GM12878 (cell line): ENCODE results near the gene WNK1. TPM values are rescaled to one million over a fixed set of nuclear protein-coding genes. Genes with fewer than 3 reads are reported as not detected.
A peak's percentile ranks its signal among the peaks of the same experiment; 100 is the strongest.

Experiments used
- ATAC-seq: fragments of 200-7000 bp; cut with Tn5 transposase; 3 replicates; pipeline ENCODE4 v1.9.1; 2020; ENCODE audit warnings: mild to moderate bottlenecking, moderate library complexity
- BruUV-seq: library from RNA; stranded (reverse); fragments of 400-500 nt; replicated peaks from 2 replicates; lab custom pipeline; 2021; lab: Mats Ljungman, UMichigan
- CTCF ChIA-PET: fragments of 300-600 bp; sonication (Branson Sonifier 250); formaldehyde crosslinking; extraction: SDS; loops from one replicate; lab custom pipeline; 2021; ENCODE audit warnings: inconsistent platforms; lab: Yijun Ruan, JAX
- POLR2A ChIA-PET: fragments of 350-600 bp; formaldehyde crosslinking; extraction: SDS; loops from one replicate; lab custom pipeline; 2021; ENCODE audit warnings: inconsistent platforms; lab: Charles Lee
- RAD21 ChIA-PET: fragments of 300-600 bp; sonication (Branson Sonifier 250); formaldehyde crosslinking; loops from one replicate; lab custom pipeline; 2023; ENCODE audit warnings: antibody characterized with exemption; ENCODE audit not compliant: unreplicated experiment; lab: Charles Lee
- SMC1A ChIA-PET: fragments of 300-600 bp; sonication (Branson Sonifier 250); formaldehyde crosslinking; loops from one replicate; lab custom pipeline; 2023; ENCODE audit not compliant: unreplicated experiment, uncharacterized antibody; lab: Charles Lee
- DNase-seq: peaks from one replicate; pipeline ENCODE4 v3.0.0-alpha.2; 2011; ENCODE audit warnings: low read depth, low spot score
- FAIRE-seq: peaks from 3 replicates; lab custom pipeline; 2011; peaks lifted over from hg19 to GRCh38; lab: Jason Lieb, UNC
- H2AFZ ChIP-seq: 2 replicates; pipeline ENCODE4 v1.6.0; 2011; ENCODE audit warnings: low read depth, low read length, control low read depth; ENCODE audit not compliant: control insufficient read depth
- H3K27ac ChIP-seq: 2 replicates; pipeline ENCODE4 v1.5.1; 2011; ENCODE audit warnings: control low read depth; ENCODE audit not compliant: control insufficient read depth, insufficient read depth
- H3K27me3 ChIP-seq, 2 experiments: replicated peaks in 1 of 2; 2 replicates each; pipeline versions ENCODE4 v1.6.0 to v1.6.1; 2011; ENCODE audit warnings: low read length in 1 of 2; ENCODE audit not compliant: control insufficient read depth in 2 of 2, insufficient read depth in 2 of 2
- H3K36me3 ChIP-seq, 2 experiments: 2 replicates each; pipeline ENCODE4 v1.5.1; 2011; ENCODE audit warnings: low read length in 1 of 2; ENCODE audit not compliant: control insufficient read depth in 2 of 2, insufficient read depth in 2 of 2
- H3K4me1 ChIP-seq: 2 replicates; pipeline ENCODE4 v1.6.1; 2011; ENCODE audit warnings: mild to moderate bottlenecking, low read length, moderate library complexity, mixed read lengths; ENCODE audit not compliant: control insufficient read depth, insufficient read depth
- H3K4me2 ChIP-seq: 2 replicates; pipeline ENCODE4 v1.6.0; 2011; ENCODE audit warnings: control low read depth; ENCODE audit not compliant: control insufficient read depth, insufficient read depth
- H3K4me3 ChIP-seq: fragments of 200-600 bp; sonication (generic); 2 replicates; pipeline ENCODE4 v1.5.1; 2016
- H3K79me2 ChIP-seq: 2 replicates; pipeline ENCODE4 v1.6.0; 2011; ENCODE audit warnings: low read length; ENCODE audit not compliant: control insufficient read depth, insufficient read depth
- H3K9ac ChIP-seq: 2 replicates; pipeline ENCODE4 v1.8.0; 2011; ENCODE audit warnings: low read length, control low read depth, mixed read lengths; ENCODE audit not compliant: control insufficient read depth, insufficient read depth
- H3K9me3 ChIP-seq: replicated peaks from 3 replicates; pipeline ENCODE4 v1.5.1; 2011; ENCODE audit warnings: mild to moderate bottlenecking, low read length; ENCODE audit not compliant: control insufficient read depth, insufficient read depth
- H4K20me1 ChIP-seq: 2 replicates; pipeline ENCODE4 v1.6.0; 2011; ENCODE audit not compliant: control insufficient read depth, insufficient read depth
- ATF7 ChIP-seq: fragments of 450-650 bp; IDR thresholded peaks from 2 replicates; pipeline ENCODE4 v1.6.1; 2016; ENCODE audit warnings: low read depth, mild to moderate bottlenecking
- CBX3 ChIP-seq: fragments of 200-600 bp; sonication (generic); IDR thresholded peaks from 2 replicates; pipeline ENCODE4 v1.6.1; 2016; ENCODE audit warnings: low read depth, borderline replicate concordance
- CHD1 ChIP-seq: IDR thresholded peaks from 2 replicates; pipeline ENCODE4 v1.6.1; 2012; ENCODE audit warnings: low read depth, low read length, improper control_type of control experiment
- ETV6 ChIP-seq, 2 experiments: fragments of 450-650 bp in 1 of 2; IDR thresholded peaks in 1 of 2; conservative IDR thresholded peaks in 1 of 2; 2 replicates each; pipeline ENCODE4 v1.6.1; 2014; ENCODE audit warnings: antibody characterized with exemption in 1 of 2, borderline replicate concordance in 1 of 2, low read depth in 1 of 2, mild to moderate bottlenecking in 1 of 2, moderate library complexity in 1 of 2
- KAT2A ChIP-seq: conservative IDR thresholded peaks from 2 replicates; pipeline ENCODE4 v1.6.1; 2011; ENCODE audit warnings: low read depth, low read length; ENCODE audit not compliant: control insufficient read depth
- MEF2A ChIP-seq: IDR thresholded peaks from 2 replicates; pipeline ENCODE4 v1.6.1; 2011; ENCODE audit warnings: low read depth, mild to moderate bottlenecking, low read length, moderate library complexity; ENCODE audit not compliant: insufficient read depth
- MTA2 ChIP-seq: fragments of 450-650 bp; IDR thresholded peaks from 2 replicates; pipeline ENCODE4 v1.6.1; 2016; ENCODE audit warnings: low read depth, mild to moderate bottlenecking, moderate library complexity
- MXI1 ChIP-seq: fragments of 150-350 bp; IDR thresholded peaks from 2 replicates; pipeline ENCODE4 v1.6.1; 2011; ENCODE audit warnings: low read depth, mild to moderate bottlenecking, inconsistent platforms, low read length, improper control_type of control experiment
- MYB ChIP-seq: fragments of 150-350 bp; IDR thresholded peaks from 2 replicates; pipeline ENCODE4 v1.6.1; 2014; ENCODE audit warnings: mild to moderate bottlenecking, low read depth, low read length, borderline replicate concordance
- MYC ChIP-seq: IDR thresholded peaks from 2 replicates; pipeline ENCODE4 v1.6.1; 2011; ENCODE audit warnings: mild to moderate bottlenecking, low read length, moderate library complexity, inconsistent platforms; ENCODE audit not compliant: insufficient read depth, insufficient replicate concordance, insufficient read length, severe bottlenecking
- NKRF ChIP-seq: fragments of 450-650 bp; conservative IDR thresholded peaks from 2 replicates; pipeline ENCODE4 v1.6.1; 2017; ENCODE audit warnings: mild to moderate bottlenecking, moderate library complexity
- NR2C2 ChIP-seq: IDR thresholded peaks from 2 replicates; pipeline ENCODE4 v1.6.1; 2011; ENCODE audit warnings: borderline replicate concordance, low read depth; ENCODE audit not compliant: control insufficient read depth, insufficient read length
- PAX8 ChIP-seq: fragments of 450-650 bp; IDR thresholded peaks from 2 replicates; pipeline ENCODE4 v1.6.1; 2017; ENCODE audit warnings: mild to moderate bottlenecking, moderate library complexity
- RB1 ChIP-seq: fragments of 450-650 bp; formaldehyde crosslinking; IDR thresholded peaks from 2 replicates; pipeline ENCODE4 v1.6.1; 2017; ENCODE audit warnings: mild to moderate bottlenecking, borderline replicate concordance
- SIN3A ChIP-seq: IDR thresholded peaks from 2 replicates; pipeline ENCODE4 v1.6.1; 2012; ENCODE audit warnings: low read depth, low read length, improper control_type of control experiment
- STAT3 ChIP-seq: IDR thresholded peaks from 2 replicates; pipeline ENCODE4 v1.6.1; 2011; ENCODE audit warnings: low read depth, low read length, improper control_type of control experiment
- SUZ12 ChIP-seq: fragments of 200-600 bp; sonication (generic); IDR thresholded peaks from one replicate; pipeline ENCODE4 v1.6.1; 2018; ENCODE audit warnings: antibody characterized with exemption, mild to moderate bottlenecking; ENCODE audit not compliant: unreplicated experiment
- TARDBP ChIP-seq: IDR thresholded peaks from 2 replicates; pipeline ENCODE4 v1.6.1; 2016; ENCODE audit warnings: borderline replicate concordance
- ZNF24 ChIP-seq: fragments of 450-650 bp; IDR thresholded peaks from 2 replicates; pipeline ENCODE4 v1.6.1; 2017; ENCODE audit warnings: antibody characterized with exemption, mild to moderate bottlenecking
- WGBS: methylation state at CpG from one replicate; pipeline ENCODE4 v1.1.6; 2016; ENCODE audit warnings: low lambda C conversion rate; ENCODE audit not compliant: insufficient replicate concordance, insufficient coverage; ENCODE audit errors: missing lambda C conversion rate; 5-methylcytosine and 5-hydroxymethylcytosine counted together
- in situ Hi-C: fragments of 300-500 bp; cut with MboI; formaldehyde crosslinking; loops from 9 replicates; pipeline ENCODE4 v1.14.3; 2018; ENCODE audit warnings: mixed read lengths
- intact Hi-C: fragments of 100-400 bp; cut with micrococcal nuclease; formaldehyde crosslinking; loops from one replicate; pipeline ENCODE4 v1.14.2; 2022; ENCODE audit not compliant: unreplicated experiment
- polyA plus RNA-seq, 11 experiments: library from polyadenylated mRNA; depleted of rRNA in 4 of 11; unstranded in 6 of 11; stranded (reverse) in 5 of 11; fragments of >200 nt; fragmentation: Nextera tagmentation in 4 of 11; fragmentation: Illumina TruSeq in 1 of 11; extraction: Ambion mirVana in 4 of 11; extraction: Trizol in 1 of 11; gene quantifications; 1 replicate in 1 of 11; 2 replicates in 10 of 11; pipeline versions ENCODE4 v1.2.1 to v1.2.3, GENCODE V29; 2011 to 2016; ENCODE audit warnings: inconsistent platforms in 2 of 11, missing spikeins in 2 of 11, low read depth in 1 of 11
- total RNA-seq, 4 experiments: library from RNA; depleted of rRNA in 3 of 4; stranded (reverse); fragments of >200 nt in 3 of 4; fragmentation: Illumina TruSeq in 1 of 4; extraction: Trizol in 1 of 4; gene quantifications; 2 replicates each; pipeline versions ENCODE4 v1.2.1 to v1.2.3, GENCODE V29; 2013 to 2021
- TF ChIP-seq, protein P1 (sequence below), 3 experiments: IDR thresholded peaks in 2 of 3; conservative IDR thresholded peaks in 1 of 3; 2 replicates each; pipeline ENCODE4 v1.5.1; 2011; ENCODE audit warnings: low read depth in 3 of 3, low read length in 3 of 3, mild to moderate bottlenecking in 3 of 3, control low read depth in 2 of 3, moderate library complexity in 2 of 3, inconsistent platforms in 1 of 3, mixed read lengths in 1 of 3; ENCODE audit not compliant: control insufficient read depth in 2 of 3, insufficient read depth in 1 of 3; ENCODE audit errors: extremely low read depth in 1 of 3

Gene WNK1
- total and polyA plus RNA-seq, 10 of the 15 experiments (the other 5 are each of a cell fraction or from before 2014, with no cell fraction given), result 9.6 to 151 (median 86.6) TPM

DNA sequence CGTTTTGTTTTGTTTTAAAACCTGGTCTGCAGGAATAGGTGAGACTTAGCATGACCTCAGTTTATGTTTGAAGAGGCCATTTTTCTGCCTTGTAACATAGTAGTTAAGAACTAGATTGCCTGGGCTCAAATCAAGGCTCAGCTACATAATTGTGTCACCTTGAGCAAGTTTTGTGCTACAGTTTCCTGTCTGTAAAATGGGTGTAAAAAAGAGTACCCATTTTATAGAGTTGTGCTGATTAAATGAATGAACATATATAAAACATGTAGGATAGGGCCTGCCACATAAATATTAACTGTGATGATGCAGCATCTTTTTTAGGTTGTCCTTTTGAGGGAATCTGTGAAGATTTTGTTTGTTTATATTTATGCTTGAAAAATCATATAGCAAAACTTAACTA lies 7.2 kb downstream of the WNK1 start (continued):
- TF ChIP-seq CBX3 (no peak), MXI1 (no peak), PAX8 (no peak), ZNF24 (0 out of 2 replicates have a peak, but pooled peaks have one; percentile 10), MTA2 (no peak), RB1 (0 out of 2 replicates have a peak, but pooled peaks have one; percentile 36), CHD1 (no peak), SUZ12 (no peak), NR2C2 (no peak)
- TF ChIP-seq, protein P1, sequence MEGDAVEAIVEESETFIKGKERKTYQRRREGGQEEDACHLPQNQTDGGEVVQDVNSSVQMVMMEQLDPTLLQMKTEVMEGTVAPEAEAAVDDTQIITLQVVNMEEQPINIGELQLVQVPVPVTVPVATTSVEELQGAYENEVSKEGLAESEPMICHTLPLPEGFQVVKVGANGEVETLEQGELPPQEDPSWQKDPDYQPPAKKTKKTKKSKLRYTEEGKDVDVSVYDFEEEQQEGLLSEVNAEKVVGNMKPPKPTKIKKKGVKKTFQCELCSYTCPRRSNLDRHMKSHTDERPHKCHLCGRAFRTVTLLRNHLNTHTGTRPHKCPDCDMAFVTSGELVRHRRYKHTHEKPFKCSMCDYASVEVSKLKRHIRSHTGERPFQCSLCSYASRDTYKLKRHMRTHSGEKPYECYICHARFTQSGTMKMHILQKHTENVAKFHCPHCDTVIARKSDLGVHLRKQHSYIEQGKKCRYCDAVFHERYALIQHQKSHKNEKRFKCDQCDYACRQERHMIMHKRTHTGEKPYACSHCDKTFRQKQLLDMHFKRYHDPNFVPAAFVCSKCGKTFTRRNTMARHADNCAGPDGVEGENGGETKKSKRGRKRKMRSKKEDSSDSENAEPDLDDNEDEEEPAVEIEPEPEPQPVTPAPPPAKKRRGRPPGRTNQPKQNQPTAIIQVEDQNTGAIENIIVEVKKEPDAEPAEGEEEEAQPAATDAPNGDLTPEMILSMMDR (IDR thresholded peaks at IDR 0.05 in 2 of 3, conservative IDR thresholded peaks at IDR 0.05 in 1 of 3; ENCODE audit: control insufficient read depth in 2 of 3, extremely low read depth in 1 of 3, insufficient read depth in 1 of 3, low read depth in 3 of 3, low read length in 3 of 3), result no peak

GRCh38 chr12:761256-761655 lies 8.9 kb downstream of the WNK1 start:
- Histone ChIP-seq H2AFZ (no peak overlapping the region), H3K79me2 (peaks cover 95% of the 10 kb centered on the region), H3K27ac (no peak overlapping the region), H3K9me3 (peaks cover 2% of the 10 kb centered on the region; the same call in 2 of the 3 replicates), H3K9ac (no peak overlapping the region), H3K4me3 (peak overlapping the region; percentile 28), H3K36me3 (peaks cover 0 to 17% of the 10 kb centered on the region in 2 experiments; a peak in 3 of 4 replicates), H3K27me3 (no peaks in the 10 kb centered on the region), H4K20me1 (no peaks in the 10 kb centered on the region; the same call in none of the 2 replicates), H3K4me1 (no peaks in the 10 kb centered on the region; the same call in 1 of the 2 replicates), H3K4me2 (no peak overlapping the region; the same call in 1 of the 2 replicates)
- in situ Hi-C loops, result no loop called here
- intact Hi-C loops, result loop anchor here (2.0 kb wide), 1 partner anchor 54 kb away; no protein-coding TSS in a partner anchor
- ChIA-PET SMC1A (interaction anchor here (0.8 to 7.1 kb wide), 22 partner anchors 9 to 332 kb away, joined by 3 to 73 read pairs (median 6); partner anchors contain the start of gene WNK1), RAD21 (interaction anchor here (0.9 to 3.6 kb wide), 11 partner anchors 11 to 185 kb away, joined by 3 to 29 read pairs (median 6); no protein-coding TSS in a partner anchor), CTCF (interaction anchor here (0.6 to 6.3 kb wide), 14 partner anchors 9 to 185 kb away, joined by 3 to 64 read pairs (median 4); partner anchors contain the start of gene WNK1), POLR2A (interaction anchor here (0.6 to 3.0 kb wide), 8 partner anchors 10 to 147 kb away, joined by 3 to 15 read pairs (median 4); partner anchors contain the start of gene WNK1)
- ATAC-seq (no peak), FAIRE-seq (no peak), DNase-seq (no peak)
- BruUV-seq, result no TSS peak
- WGBS, result 0% methylated on average over 1 of the region's 1 CpG
- TF ChIP-seq MYC (no peak), ATF7 (no peak), TARDBP (no peak), STAT3 (no peak), KAT2A (no peak), RB1 (no peak), ETV6 (conservative IDR thresholded peaks at IDR 0.05 in 1 of 2, IDR thresholded peaks at IDR 0.05 in 1 of 2; ENCODE audit: borderline replicate concordance in 1 of 2, low read depth in 1 of 2) (no peak), NKRF (no peak), MYB (no peak), MEF2A (no peak), SIN3A (no peak)
